Raji (cell line): ENCODE data around the gene OSBPL10.

Experiments used
- POLR2A ChIP-seq: IDR thresholded peaks from 2 replicates; pipeline ENCODE4 v1.6.1; 2011; ENCODE audit warnings: low read depth, low read length, control low read depth; ENCODE audit not compliant: insufficient read depth

OSBPL10 gene, protein sequence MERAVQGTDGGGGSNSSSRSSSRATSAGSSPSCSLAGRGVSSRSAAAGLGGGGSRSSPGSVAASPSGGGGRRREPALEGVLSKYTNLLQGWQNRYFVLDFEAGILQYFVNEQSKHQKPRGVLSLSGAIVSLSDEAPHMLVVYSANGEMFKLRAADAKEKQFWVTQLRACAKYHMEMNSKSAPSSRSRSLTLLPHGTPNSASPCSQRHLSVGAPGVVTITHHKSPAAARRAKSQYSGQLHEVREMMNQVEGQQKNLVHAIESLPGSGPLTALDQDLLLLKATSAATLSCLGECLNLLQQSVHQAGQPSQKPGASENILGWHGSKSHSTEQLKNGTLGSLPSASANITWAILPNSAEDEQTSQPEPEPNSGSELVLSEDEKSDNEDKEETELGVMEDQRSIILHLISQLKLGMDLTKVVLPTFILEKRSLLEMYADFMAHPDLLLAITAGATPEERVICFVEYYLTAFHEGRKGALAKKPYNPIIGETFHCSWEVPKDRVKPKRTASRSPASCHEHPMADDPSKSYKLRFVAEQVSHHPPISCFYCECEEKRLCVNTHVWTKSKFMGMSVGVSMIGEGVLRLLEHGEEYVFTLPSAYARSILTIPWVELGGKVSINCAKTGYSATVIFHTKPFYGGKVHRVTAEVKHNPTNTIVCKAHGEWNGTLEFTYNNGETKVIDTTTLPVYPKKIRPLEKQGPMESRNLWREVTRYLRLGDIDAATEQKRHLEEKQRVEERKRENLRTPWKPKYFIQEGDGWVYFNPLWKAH

DNA sequence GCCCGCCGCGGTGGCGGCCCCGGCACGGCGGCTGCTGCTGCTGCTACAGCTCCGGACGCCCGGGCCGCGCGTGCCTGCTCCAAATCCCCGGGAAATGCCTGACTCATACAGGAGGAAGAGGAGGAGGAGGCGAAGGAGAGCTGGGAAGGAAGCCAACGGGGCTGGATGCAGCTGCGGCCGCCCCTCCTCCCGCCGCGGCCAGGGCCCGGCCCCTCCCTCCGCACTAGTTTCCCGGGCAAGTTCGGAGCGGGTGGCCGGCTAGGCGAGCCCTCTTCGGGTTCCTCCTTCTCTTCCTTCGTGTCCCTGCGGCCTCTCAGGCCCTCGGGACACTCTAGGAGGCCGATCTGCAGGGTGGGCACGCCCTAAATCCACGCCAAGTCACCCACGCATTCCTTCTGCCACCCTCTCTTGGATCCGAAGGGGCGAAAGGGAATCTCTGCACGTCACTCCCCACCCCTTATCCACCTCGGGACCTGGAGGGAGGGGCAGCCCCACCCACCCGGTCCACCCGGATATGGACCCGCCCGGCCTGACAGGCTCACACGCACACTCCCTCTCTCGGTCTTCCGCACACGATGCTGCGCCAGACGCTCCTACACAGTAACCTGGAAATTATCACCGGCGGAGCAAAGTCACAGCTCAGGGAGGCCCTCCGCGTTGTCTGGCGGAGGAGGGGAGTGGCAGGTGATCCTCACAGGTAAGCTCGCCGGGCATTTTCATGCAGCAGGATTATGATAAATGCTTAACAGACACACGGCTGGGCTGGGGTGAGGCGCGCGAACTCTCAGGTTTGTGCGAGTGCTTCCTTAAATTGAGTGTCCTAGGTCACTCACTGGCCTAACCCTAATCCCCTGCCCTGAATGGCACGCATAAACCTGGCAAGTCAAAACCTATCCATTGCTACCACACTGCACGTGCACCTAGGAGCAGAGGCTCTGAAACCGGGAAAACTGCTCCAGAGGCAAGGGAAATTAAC, at the start of gene OSBPL10, which contains the start of gene ZNF860:
OSBPL10 (minus strand) TSS at position 57 of the 976 bp plus-strand sequence. CDS start 83 bp downstream, outside the sequence.
ZNF860 (plus strand) TSS at position 545 of the 976 bp plus-strand sequence. CDS start 7,330 bp downstream, outside the sequence.
- TF ChIP-seq POLR2A = peak; percentile 75

DNA sequence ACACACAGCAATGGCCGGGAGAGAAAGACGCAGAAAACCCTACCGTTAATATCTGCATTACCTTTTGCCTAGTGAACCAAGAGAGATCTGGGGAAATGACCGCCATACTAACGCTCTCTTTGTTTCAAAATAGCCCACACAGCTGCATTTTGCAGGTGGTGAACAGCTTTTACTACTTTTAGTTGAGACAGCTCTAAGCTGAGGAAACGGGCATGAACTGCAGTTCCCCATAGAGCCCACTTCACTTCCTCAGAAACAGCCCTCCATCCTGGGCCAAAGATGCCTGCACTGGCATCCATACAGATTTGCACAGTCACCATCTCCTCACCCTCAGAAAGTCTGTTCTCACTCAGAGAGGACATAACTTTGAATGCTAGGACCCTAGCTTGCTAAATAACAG, 45.5 kb upstream of the OSBPL10 start:
- no peak for TF ChIP-seq POLR2A

DNA sequence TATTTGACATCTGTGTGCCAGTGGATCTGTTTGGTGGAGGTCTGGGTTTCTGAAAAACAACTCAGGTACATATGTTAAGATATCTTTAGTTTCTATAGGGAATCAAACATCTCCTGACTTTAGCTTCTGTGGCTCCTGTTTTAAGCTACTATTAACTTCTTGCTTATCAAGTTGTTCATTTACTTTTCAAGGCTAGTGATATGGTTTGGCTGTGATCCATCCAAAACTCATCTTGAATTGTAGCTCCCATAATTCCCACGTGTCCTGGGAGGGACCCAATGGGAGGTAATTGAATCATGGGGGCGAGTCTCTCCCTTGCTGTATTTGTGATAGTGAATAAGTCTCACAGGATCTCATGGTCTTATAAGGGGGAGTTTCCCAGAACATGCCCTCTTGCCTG, 41.9 kb upstream of the OSBPL10 start:
- no peak for TF ChIP-seq POLR2A

DNA sequence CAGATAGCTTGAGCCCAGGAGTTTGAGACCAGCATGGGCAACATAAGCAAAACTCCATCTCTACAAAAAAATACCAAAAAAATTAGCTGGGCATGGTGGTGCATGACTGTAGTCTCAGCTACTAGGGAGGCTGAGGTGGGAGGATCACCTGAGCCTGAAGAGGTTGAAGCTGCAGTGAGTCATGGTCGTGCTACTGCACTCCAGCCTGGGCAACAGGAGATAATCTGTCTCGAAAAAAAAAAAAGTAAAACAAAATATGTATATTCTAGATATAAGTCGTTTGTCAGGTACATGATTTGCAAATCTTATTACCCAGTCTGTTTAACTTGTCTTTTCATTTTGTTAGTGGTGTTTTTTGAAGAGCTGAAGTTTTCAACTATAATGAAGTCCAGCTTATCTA, 40.7 kb upstream of the OSBPL10 start:
- TF ChIP-seq POLR2A = no peak

DNA sequence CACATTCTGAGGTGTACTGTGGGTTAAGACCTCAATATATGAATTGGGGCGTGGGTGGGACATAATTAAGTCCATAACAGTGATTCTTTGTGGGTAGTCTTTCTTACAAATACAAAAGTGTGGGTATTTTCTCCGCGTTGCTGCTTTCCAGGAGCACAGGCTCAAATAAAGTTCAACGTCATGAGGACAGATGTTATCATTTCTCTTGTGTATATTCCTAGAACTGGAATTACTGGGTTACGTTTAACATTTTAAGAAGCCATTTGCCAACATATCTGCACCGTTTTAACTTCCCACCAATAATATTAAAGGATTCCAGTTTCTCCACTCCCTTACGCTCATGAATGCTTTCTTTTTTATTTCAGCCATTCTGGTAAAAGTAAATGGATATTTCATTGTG, 40.1 kb upstream of the OSBPL10 start:
- no peak for TF ChIP-seq POLR2A

DNA sequence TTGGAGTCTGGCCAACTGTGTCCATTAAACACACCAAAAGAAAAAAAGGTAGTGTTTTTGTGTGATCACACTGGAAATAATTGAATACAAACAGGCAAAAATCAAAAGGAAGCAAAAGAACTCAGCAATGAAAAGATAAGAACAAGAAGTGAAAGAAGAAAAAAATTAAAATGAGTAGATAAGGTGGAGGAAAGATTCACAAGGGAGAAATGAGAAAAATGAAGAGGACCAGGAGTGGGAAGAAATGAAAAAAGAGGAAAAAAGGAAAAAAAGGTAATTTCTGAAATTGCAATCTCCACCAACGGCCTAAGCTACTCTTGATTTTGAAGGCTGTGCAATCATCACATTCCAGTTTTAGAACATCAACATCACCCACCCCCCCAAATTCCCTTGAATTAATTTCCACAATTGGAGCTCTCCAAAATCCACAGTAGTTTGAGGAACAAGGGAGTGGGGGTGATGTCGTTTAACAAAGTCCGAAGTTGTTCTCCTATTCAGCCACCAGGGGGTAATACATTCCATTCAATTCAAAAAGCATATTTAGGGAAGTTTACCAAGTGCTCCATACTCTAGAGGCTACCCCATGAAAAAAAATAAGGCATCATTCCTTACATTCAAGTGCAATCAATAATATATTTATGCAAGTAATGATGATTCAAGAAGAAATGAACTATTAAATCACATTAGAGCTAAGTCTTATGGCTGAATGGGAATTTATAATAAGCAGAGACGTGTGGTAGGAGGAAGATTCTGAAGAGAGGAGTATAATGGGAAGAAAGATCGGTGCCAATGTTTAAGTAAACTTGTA, 37.9 kb upstream of the OSBPL10 start:
- no peak for TF ChIP-seq POLR2A

DNA sequence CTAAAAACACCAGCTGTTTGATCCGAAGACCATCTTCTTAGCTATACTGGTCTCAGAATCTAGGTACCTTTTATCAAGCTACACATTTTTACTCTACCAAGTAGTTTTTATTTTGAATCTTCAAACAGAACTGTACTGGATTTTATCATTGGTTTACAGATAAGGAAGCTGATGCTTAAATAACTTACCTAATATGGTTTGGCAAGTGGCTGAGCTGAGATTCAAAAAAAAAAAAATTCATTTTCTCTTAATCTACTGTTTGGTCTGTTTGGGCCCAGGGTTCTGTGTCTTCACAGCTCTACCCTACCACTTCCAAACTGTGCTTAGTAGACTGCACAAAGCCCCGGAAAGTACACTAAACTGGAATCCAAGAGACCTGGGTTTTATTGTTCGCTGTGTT, 36.2 kb upstream of the OSBPL10 start:
- no peak for TF ChIP-seq POLR2A

DNA sequence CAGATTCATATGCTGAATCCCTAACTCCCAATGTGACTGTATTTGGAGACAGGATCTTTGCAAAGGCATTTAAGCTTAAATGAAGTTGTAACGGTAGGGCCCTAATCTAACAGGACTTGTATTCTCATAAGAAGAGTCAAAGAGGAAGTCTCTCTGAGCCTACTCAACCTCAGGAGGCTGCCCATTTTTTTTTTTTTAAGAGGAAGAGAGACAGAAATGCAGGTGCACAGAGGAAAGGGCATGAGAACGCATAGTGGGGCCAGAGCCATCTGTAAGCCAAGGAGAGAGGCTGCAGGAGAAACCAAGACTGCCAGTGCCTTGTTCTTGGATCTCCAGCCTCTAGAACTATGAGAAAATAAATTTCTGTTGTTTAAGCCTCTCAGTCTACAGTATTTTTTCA, 28.9 kb upstream of the OSBPL10 start:
- no peak for TF ChIP-seq POLR2A

DNA sequence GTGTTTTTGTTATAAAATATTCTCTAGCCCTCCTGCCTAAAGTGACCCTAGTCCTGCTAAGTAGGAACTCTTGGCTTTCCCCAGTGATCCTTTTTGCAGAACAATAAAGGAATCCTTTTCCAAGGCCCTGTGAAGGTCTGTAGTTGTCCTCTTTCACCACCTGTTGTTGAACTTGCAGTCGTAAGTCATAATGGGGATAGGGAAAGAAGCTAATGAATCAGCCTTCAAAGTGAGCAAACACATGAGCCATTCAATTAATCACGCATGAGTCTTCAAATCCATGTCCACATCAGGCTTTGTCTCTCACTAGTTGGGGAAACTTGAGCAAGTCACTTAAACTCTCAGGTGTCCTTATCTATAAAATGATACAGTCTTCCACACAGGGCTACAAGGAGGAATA, 28.0 kb upstream of the OSBPL10 start:
- no peak for TF ChIP-seq POLR2A

DNA sequence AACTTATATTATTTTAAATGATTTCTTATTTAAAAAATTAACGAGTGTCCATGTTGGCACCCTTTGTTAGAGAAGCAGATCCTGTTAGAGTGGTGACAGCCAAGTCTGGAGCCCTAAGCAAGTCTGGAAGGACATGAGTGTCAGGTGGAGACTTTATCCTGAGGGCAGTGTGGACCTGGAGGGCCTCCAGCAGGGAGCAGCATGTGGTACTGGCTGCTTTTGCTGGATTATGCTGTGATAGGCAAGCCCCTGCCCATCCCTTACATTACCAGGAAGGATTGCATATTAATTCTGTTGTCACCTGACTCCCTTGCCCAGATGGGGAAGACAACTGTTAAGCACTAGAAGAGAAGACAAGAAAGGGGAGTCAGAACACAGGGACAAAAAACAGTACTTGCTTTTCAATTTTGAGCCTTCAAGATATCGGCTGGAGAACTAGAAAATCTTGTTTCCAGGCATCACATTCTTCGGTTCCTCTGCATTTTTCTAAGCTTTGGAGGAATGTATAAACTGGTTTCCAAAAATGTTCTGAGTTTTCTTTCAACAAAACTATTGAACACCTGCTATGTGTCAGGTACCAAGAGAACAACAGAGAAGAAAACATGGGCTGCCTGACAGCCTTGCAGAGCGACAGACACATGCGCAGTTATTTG, 23.2 kb upstream of the OSBPL10 start:
- no peak for TF ChIP-seq POLR2A

DNA sequence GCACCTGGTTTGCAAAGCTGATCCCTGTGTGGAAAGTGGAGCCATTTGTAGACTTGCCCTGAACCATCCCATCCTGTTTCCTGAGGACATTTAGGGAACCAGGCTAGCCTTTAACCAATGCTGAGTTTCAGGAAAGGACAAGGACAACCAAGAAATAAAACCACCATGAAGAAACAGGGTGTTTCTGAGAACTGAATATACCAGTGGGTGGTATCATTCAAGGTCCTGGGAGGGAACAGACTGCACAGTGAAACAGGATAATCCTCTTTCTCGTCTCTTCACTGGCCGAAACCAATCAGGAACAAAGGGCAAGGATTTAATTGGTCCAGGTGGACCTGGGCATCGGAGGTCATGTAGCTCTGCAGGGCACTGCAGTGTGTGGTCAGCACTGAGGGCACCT, 22.3 kb upstream of the OSBPL10 start:
- TF ChIP-seq POLR2A = no peak

DNA sequence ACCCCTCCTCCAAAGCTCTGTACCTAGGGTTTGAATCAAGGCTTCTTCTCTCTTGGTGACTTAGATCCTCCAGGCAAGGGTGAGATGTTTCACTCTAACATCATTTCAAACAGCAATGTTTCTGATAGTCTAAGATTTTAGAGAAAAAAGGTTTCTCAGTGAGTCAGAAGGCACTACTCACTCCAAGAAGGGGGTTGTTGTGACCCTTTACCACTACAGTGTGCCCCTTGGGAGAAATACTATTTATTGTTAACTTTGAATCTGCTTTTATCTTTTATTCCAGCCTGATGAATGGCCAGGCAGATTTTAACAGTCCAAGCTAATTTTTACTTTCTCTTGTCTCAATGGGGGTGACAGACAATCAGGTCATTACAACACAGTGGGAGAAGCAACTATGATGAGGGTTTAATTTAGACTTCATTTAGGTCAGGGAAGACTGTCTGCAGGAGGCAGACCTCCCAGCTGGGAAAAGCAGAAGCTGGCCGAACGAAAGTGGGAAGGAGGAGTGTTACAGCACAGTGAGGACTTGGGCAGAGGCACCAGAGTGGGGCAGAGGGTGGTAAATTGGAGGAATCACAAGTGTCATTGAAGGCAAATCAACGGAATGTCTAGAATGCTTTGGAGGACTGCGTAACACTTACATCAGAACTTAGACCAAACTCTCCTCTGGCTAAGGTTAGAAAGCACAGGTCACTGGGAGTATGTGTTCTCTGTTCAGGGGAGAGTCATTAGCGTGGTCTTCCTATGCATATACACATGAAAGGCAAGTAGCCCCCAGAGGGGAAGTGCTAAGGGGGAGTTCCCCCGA, 21.7 kb upstream of the OSBPL10 start:
- no peak for TF ChIP-seq POLR2A

DNA sequence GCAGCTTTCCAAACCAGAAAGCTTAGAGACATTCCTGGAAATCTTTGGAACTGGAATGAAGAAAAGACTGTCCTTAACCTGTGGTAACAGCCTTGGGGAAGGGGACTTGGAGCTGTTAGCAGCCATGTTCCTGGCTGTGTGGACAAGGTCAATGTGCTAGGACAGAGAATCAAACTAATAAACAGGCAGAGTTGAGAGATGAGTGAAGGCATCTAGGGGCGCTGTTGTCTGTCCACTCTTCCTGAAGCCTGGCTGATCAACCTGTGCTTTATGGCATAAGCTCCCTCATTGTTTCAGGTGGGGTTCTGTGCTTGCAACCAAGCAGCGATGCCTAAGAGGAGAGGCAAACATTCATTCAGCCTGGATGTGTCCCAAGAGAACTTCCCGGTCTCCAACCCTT, 19.8 kb upstream of the OSBPL10 start:
- no peak for TF ChIP-seq POLR2A
